HG03103 (cell line): Measurements from ENCODE around the gene MUC22.
"Not testable (repeated sequence)": the region's sequence is repeated elsewhere in the genome, so short reads cannot be mapped to it uniquely, and the experiment has no call there.

Source experiments
- ATAC-seq: cut with Tn5 transposase; IDR thresholded peaks from one replicate; pipeline ENCODE4 v1.9.1; 2021; ENCODE audit warnings: low read depth; ENCODE audit not compliant: unreplicated experiment

Gene MUC22

DNA sequence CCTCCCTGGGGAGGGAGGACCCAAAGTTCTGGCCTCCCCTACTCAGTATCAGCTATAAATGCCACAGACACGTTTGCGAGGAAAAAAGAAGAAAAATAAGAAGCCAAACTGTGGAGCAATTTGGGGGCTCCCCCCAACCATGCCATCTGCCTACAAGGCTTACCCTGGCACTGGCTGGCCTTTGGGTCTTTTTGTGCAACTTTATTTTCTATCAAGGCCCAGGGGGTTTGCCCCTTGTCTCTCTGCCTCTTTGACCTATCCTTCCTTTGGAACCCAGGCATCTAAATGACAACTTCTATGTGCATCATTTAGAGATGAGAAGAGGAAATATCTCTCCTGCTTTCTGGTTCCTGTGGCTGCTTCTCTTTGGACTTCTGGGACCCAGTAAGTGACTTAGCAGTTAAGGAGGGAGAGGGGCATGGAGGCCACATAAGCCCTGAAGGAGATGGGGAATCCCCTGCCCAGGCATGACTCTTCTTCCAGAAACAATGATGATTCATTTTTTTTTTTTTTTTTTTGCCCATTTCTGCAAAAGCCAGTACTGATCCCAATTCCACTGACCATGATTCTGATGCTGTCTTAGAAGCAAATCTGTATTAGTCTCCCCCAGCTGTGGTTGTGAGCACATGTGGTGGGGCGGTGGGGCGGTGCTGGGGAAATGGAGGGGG is at the start of gene MUC22:
Gene MUC22 (plus strand): TSS at position 82 of the 668 bp plus-strand sequence. CDS start 233 bp downstream, at position 315.
- ATAC-seq = no peak

DNA sequence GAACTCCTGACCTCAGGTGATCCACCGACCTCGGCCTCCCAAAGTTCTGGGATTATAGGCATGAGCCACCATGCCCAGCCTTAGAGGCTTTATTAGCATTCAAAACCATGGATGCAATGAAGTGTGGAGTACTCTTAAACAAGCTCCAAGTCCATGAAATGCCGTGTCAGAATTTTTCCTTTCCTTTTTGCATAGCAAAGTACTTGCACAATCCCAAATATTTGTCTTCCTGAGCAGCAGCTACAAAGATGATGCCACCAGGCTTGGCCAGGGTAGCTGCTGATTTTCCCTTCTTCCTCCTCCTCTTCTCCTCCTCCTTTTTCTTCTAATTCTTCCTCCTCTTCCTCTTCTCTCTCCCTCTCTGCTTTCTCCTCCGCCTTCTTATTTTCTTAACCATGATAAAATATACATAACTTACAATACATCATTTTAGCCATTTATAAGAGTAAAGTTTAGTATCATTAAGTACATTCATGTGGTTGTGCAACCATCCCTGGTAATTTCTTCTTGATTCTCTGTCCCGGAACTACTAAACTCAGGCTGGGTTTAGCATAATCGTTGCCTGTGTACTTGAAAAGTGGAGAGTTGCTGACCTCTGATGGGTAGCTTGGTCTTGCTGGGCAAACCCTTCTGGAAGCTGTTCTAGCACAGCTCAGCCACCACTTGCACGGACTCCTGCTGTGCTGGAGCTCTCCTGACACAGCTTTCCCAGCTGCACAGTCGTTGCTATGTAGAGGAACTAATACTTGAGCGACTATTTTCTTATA is 49.2 kb upstream of the MUC22 start:
- no peak for ATAC-seq

DNA sequence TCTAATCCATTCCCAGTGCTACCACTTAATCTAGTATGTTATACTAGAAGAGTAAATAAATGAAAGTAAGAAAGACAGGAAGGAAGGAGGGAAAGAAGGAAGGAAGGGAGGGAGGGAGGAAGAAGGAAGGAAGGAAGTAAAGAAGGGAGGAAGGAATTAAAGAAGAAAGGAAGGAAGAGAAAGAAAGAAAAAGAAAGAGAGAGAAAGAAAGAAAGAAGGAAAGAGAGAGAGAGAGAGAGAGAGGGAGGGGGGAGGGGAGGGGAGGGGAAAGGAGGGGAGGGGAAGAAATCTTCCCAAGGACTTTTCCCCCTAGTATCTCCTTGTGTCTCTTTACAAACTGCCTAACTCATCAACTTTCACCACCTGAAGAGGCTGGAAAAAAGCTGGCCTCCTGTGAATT is 47.6 kb upstream of the MUC22 start:
- ATAC-seq = no peak

DNA sequence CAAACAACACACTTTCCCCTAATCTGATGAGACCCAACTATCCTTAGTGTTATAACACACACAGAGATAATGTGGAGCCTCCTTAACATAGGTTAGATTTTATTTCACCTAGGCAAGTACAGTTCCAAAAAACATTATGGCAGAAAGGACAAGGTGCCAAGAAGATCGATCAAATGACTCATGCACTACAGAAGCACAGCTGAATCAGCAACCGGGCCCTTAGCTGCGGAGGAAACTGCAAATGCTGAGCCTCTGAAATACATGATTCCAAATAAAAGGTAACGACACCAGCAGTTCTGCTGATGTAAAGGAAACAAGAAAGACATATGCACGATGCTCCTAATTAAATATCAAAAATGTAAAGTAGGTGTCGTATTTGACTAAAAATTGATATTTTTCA is 46.6 kb upstream of the MUC22 start:
- no peak for ATAC-seq

DNA sequence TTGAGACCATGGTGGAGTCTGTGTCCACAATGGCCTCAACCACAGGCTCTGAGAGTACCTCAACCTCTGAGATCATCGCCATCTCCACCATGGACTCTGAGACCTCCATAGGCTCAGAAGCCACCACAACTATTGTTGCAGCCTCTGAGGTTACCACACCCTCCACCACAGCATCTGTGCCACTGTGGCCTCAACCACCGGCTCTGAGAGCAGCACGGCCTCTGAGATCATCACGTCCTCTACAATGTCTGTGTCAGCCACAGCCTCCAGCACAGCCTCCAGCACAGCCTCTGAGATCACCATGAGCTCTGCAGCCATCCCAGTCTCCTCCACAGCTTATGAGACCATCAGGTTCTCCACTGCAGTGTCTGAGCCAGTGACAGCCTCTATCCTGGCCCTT is 46.2 kb upstream of the MUC22 start:
- ATAC-seq = no peak

DNA sequence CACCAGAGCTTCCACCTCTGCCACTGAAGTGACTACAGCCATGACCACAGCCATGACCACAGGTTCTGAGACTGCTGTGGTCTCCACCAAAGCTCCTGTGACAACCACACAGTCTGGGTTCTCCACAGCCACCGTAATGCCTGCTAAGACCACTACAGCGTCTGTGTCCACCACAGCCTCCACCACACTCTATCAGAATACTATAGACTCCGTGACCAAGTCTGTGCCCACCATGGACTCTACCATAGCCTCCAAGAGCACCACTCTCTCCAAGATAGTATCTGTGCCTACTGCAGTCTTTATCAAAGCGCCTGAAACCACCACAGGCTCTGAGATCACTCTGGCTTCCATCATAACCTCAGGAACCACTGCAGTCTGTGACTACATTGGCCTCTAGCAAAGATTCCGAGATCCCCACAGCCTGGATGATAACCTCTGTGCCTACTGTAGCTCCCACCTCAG is 45.1 kb upstream of the MUC22 start:
- ATAC-seq = no peak

DNA sequence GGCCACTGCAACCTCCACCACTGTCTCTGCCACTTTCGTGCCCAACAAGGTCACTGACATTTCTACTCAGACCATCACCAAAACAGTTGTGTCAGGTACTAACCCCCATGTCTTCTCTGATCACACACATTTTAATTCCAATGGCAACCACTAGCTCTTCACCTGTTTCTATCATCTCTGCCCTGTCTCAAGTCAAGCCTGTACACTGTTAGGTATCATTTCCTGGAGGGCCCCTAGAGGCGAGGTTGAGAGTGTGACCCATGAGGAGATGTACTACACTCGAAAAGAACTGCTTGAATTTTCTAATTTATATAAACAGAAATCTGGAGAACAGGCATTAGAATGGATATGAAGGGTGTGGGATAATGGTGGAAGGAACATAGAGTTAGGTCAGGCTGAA is 44.1 kb upstream of the MUC22 start:
- no peak for ATAC-seq

DNA sequence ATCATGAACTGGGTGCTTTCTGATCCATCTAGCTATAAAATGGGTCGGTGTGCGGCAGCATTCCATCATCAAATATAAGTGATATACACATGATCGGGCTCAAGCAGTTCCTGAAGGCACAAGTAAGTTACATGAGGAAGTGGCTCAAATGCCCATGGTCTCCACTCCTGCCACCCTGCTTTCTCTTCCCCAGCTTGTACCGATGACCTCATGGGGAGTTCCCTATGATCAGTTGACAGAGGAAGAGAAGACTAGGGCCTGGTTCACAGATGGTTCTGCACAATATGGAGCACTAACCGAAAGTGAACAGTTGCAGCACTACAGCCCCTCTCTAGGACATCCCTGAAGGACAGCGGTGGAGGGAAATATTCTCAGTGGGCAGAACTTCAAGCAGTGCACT is 41.1 kb upstream of the MUC22 start:
- ATAC-seq = not testable (repeated sequence)

DNA sequence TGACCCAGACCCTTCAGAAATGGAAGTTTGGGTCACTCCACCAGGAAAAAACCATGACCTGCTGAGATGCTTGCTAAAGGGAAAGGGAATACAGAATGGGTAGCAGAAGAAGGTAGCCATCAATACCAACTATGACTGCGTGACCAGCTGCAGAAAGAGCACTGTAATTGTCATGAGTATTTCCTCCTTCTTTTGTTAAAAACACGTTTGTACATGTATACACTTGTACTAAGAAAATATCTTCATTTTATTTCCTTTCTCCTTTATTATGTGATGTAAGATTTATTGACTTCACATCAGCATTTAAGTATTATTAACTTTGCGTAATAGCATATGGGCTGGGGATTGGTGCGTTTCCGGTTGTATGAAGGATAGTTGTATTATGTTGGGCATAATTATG is 39.3 kb upstream of the MUC22 start:
- no peak for ATAC-seq

DNA sequence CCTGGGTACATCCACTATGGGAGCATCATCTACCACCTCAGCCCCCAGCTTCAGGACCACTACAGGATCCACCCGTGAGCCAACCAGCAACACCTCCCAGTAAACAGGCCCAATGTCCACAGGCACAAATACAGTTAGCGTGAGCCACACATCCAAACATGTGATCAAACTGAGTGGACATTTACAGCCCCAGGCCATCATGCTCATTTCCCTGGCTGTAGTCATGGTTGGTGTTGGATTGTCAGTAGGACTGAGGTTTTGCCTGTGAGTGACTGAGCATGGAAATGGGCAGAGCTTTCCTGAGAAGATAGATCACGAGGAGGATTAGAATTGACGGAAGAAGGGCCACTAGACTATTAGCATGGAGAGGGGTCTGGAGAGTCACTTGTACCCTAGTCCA is 37.5 kb upstream of the MUC22 start:
- ATAC-seq = no peak

DNA sequence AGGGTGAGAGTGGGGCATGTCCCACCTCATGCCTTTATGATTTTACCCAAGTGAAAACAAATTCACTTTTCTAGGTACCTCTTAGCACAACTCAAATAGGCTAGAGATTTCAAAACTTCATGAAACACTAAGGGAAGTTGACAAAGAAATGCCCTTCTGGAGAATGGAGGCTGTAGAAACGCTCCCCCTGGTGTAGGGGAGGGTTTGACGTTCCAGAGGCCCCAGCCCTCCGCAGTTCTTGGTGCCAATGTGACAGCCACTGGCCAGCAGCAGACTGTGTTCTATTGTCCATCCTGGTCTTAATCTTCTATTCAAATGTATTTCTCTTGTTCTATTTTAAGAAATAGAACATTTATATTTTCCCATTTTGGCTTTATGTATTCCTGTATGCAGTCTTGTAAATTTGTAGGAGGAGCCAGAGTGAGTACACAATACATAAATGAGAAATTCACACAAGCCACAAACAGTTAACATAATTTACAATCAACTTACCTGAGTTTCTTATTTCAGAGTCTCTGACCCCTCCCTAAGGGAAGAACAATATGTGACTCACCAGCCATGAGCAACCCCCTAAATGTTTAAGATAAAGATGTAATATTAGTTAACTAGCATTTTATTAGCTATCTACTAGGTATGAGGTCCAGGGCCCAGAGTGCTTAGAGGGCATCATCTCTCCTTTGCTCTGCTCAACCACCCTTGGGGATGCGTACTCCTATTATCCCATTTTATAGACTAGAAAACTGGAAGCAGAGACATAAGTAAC is 35.6 kb upstream of the MUC22 start:
- no peak for ATAC-seq

DNA sequence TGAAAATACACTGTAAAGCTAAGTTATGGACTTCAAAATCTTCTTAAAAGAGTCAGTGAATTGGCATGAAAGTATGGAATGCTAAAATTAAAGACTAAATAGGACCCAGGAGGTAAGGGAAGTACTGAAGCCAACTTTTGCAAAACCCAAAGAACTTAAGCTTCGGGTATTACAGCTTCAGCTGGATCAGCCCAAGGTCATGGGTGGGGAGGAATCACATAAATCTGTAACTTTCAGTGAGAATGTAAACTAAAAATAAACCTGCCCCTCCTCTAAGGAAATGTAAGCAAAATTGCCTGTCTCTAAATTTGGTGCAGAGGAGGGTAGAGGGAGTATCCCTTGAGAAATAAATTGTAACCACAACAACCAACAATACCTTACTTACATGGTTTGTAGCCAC is 31.1 kb upstream of the MUC22 start:
- ATAC-seq = no peak

DNA sequence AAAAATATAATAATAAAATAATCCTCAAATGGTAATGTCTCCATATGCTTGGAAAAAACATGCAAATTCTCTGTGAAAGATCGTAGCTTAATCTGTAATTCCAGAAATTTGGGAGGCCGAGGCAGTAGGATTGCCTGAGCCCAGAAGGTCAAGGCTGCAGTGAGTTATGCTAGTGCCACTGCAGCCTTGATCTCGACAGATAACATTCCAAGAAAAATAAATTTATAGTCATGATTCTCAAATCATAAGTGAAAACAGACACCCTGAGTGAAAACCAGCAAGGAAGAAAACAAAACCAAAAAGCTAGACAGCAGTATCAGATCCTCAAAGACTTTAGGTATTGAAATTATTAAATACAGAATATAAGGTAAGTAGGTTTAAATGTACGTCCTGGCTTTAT is 30.6 kb upstream of the MUC22 start:
- ATAC-seq = no peak

DNA sequence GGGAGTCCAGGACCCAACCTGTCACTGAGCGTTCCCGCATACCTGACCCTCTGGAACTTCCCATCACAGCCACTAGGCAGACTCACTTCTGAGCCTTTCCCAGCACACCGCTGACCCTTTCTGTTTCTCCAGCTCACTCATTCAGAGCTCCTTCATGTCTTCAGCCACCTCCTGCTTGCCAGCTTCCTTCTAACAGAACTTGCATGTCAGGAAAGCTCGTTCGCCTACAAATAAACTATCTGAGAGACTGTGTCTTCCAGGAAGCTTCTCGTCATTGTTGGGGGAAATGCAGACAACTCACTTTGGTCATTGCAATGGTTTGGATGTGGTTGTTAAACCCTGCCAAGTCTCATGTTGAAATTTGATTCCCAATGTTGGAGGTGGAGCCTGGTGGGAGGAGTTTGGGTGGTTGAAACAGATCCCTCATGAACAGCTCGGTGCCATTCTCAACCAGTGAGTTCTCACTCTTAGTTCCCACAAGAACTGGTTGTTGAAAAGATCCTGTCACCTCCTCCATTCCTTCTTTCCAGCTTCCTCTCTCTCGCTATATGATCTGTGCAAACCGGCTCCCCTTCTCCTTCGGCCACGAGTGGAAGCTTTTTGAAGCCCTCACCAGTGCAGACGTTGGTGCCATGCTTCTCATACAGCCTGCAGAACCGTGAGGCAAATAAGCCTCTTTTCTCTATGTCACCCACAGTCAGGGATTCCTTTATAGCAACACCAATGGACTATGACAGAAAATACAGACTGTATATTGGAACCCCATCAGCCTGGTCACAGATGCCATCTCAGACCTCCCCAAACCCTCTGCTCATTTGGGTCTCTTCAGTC is 28.1 kb upstream of the MUC22 start:
- no peak for ATAC-seq

DNA sequence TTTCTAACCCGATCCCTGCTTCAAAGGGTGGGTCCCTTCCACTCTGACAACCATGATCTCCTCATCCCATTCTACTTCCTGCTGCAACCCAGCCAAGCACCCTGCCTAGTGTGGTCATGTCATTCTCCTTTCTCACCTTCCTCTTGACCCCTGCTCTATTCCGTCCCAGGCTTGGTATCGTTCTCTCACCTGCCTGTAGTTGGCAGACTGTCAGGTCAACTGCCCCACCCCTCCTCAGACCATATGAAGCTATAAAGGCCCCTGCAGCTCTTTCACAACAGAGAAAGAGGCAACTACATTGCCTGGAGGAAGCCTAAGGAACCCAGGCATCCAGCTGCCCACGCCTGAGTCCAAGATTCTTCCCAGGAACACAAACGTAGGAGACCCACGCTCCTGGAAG is 26.8 kb upstream of the MUC22 start, which contains the start of gene MUC21:
Gene MUC21 (plus strand): TSS at position 280 of the 400 bp plus-strand sequence. CDS start 241 bp downstream, outside the sequence.
- no peak for ATAC-seq

DNA sequence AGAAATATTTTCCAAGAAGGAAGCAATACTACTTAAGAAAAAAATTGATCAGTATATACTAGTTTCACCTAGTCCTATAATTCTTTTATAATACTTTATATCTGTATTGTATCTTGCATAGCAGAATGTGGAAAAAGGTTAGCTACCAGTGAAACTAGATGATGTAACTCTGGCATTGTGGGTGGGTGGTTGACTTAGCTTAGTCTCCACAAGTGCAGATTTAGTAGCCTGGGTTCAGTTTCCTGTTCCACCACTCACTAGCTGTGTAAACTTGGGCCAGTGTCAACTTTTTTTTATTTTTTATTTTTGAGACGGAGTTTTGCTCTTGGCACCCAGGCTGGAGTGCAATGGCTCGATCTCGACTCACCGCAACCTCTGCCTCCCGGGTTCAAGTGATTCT is 24.8 kb upstream of the MUC22 start:
- no peak for ATAC-seq

DNA sequence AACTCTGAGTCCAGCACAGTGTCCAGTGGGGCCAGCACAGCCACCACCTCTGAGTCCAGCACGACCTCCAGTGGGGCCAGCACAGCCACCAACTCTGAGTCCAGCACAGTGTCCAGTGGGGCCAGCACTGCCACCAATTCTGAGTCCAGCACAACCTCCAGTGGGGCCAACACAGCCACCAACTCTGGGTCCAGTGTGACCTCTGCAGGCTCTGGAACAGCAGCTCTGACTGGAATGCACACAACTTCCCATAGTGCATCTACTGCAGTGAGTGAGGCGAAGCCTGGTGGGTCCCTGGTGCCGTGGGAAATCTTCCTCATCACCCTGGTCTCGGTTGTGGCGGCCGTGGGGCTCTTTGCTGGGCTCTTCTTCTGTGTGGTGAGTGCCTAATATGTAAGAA is 23.0 kb upstream of the MUC22 start:
- ATAC-seq = no peak

DNA sequence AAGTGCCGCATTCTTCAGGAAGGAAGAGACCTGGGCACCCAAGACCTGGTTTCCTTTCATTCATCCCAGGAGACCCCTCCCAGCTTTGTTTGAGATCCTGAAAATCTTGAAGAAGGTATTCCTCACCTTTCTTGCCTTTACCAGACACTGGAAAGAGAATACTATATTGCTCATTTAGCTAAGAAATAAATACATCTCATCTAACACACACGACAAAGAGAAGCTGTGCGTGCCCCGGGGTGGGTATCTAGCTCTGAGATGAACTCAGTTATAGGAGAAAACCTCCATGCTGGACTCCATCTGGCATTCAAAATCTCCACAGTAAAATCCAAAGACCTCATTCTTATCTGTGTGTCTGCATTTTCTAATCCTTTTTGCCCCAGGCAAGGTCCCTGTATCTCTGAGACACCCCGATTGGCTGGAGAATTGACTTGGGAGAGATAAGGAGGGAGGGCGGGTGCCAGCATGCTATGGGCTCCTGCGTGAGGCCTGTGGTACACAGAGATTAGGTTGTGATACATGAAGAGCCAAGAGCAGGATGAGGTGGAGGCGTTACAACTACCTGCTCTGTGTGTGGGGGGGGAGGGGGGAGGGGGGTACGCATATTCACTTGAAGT is 22.0 kb upstream of the MUC22 start:
- no peak for ATAC-seq

DNA sequence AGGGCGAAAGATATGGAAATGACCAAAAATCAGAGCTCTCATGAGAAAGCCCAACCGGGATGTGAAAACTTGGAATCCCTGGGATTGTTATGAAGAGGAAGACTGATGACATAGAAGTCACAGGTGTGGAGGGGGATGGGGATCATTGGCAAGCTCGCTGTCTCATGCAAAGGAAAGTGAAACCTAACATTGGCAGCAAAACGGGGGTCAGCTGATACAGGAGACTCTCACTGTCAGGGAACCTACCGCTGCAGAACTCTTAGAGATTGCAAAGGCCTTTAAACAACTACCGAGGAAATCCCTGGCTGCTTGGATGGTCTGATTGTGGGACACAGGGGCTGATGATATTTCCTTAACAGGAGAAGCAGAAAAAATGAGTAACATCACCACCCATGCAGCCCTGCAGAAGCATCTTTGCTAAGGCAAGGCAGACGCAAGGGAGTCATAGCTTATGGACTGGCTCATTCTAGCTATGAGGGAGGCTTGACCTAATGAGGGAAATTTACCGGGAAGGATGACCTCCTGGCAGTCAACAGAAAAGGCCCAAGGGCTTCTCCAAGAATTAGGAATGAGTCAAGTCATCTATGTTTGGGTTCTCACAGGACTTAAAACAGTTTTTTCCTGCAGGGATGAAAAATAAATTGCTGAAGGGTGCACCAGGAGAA is 19.7 kb upstream of the MUC22 start:
- no peak for ATAC-seq

DNA sequence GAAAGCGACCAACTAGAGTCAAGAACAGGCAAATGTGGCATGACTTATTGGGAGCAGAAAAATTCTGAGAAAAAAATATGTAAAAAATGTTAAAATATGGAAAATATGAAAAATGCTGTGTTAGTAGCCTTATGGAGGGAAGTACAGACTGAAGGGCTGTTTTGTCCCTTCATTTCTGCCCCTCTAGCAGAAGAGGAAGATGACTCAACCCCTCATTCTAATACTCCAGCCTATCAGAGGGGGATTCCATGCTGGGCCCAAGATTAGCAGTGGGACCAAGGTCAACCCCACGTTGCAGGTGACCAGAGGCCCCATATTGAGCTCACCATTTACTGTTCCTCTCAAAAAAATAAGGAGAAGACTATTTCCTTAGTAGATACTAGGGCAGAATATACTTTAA is 18.4 kb upstream of the MUC22 start:
- ATAC-seq = no peak
